Adipocyte (in vitro differentiated cells): ENCODE measurements around the gene ZNF579.
"Not testable (repeated sequence)": the region's sequence is repeated elsewhere in the genome, so short reads cannot be mapped to it uniquely, and the experiment has no call there.

Experiments
- DNase-seq: peaks from one replicate; pipeline ENCODE4 v3.0.0-alpha.2; 2015; ENCODE audit warnings: low read depth
- H3K27me3 ChIP-seq: replicated peaks from 2 replicates; pipeline ENCODE4 v1.7.0; 2013; ENCODE audit warnings: mild to moderate bottlenecking, low read length, moderate library complexity; ENCODE audit not compliant: control insufficient read depth, insufficient read depth
- H3K36me3 ChIP-seq: 2 replicates; pipeline ENCODE4 v1.7.0; 2013; ENCODE audit warnings: low read length, mild to moderate bottlenecking, moderate library complexity; ENCODE audit not compliant: control insufficient read depth, insufficient read depth, severe bottlenecking
- H3K4me1 ChIP-seq: 2 replicates; pipeline ENCODE4 v1.7.0; 2013; ENCODE audit warnings: mild to moderate bottlenecking, low read length, moderate library complexity; ENCODE audit not compliant: control insufficient read depth, insufficient read depth
- H3K4me3 ChIP-seq: 2 replicates; pipeline ENCODE4 v1.7.0; 2013; ENCODE audit warnings: mild to moderate bottlenecking, low read length, moderate library complexity
- H3K9ac ChIP-seq: 2 replicates; pipeline ENCODE4 v1.7.0; 2013; ENCODE audit warnings: mild to moderate bottlenecking, low read length, moderate library complexity
- H3K9me3 ChIP-seq: 2 replicates; pipeline ENCODE4 v1.7.0; 2013; ENCODE audit warnings: mild to moderate bottlenecking, low read length, moderate library complexity; ENCODE audit not compliant: control insufficient read depth

Gene ZNF579

GRCh38 chr19:55590617-55591016 is 10.0 kb upstream of the ZNF579 start:
- peaks cover 14% of the 10 kb centered on the region for H3K4me1 ChIP-seq
- peaks cover 11% of the 10 kb centered on the region for H3K36me3 ChIP-seq
- H3K4me3 ChIP-seq = no peak overlapping the region
- no peaks in the 10 kb centered on the region for H3K9me3 ChIP-seq
- H3K27me3 ChIP-seq = no peaks in the 10 kb centered on the region
- H3K9ac ChIP-seq = no peak overlapping the region
- DNase-seq = peak; percentile 12

DNA sequence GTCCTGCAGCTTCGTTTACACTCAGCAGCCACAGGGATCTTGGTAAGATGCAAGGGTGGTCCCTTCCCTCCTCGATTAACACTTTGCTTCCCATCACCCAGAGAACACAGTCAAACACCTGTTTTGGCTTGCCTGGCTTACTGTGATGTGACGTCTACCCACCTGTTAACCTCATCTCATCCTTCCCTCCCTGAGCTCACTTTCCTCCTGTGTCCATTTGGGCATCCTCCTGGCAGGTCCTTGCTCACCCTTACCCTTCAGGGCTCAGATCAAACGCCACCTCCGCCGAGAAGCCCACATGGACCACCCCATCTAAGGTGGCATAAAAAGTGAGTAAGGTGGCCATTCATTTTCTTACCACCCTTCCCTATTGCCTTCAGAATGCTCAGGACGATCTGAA is 9.5 kb upstream of the ZNF579 start:
- H3K27me3 ChIP-seq = no peaks in the 10 kb centered on the region
- no peak for DNase-seq

GRCh38 chr19:55588738-55589137 is 8.1 kb upstream of the ZNF579 start:
- H3K4me3 ChIP-seq = no peak overlapping the region
- H3K36me3 ChIP-seq = no peaks in the 10 kb centered on the region
- no peak for DNase-seq
- H3K9ac ChIP-seq = no peak overlapping the region
- no peaks in the 10 kb centered on the region for H3K27me3 ChIP-seq
- peaks cover 25% of the 10 kb centered on the region for H3K4me1 ChIP-seq
- H3K9me3 ChIP-seq = no peaks in the 10 kb centered on the region

More for the DNA sequence above, 9.5 kb upstream of the ZNF579 start:
- H3K4me1 ChIP-seq = peaks cover 17% of the 10 kb centered on the region
- peaks cover 6% of the 10 kb centered on the region for H3K36me3 ChIP-seq
- H3K9ac ChIP-seq = no peak overlapping the region
- no peaks in the 10 kb centered on the region for H3K9me3 ChIP-seq
- no peak overlapping the region for H3K4me3 ChIP-seq

- peak; percentile 94 for DNase-seq
- peak overlapping the region; percentile 48 for H3K9ac ChIP-seq
Observed at GRCh38 chr19:55586976-55587668, 6.5 kb upstream of the ZNF579 start.

DNA sequence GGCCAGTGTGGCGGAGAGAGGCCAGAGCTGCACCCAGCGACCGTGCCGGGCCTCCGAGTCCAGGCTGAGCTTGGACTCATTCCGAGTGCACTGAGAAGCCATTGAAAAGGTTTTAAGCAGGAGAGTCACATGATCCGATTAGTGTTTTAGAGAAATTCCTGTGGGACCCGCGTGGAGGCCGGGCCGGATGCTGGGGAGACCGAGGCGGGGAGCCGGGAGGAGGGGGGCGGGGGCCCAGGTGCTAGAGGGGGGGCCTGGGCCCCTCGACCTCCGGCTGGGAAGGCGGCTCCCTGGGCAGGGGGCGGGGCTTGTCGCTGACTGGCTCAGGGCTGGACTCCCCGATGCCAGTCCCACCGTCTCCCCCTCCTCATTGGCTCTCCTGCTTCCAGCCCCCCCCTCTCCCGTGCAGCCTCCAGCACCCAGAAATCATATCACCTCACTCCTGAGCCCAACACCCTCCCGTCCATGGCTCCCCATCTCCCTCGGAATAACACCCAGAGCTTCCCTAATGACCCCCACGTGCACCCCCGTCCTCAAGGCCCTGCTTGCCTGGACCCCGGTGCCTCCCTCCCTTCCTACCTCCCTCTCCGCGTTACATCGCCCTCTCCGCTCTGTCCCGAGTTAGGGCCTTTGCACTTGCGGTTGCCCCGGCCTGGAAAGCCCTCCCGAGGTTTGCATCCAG is 5.2 kb upstream of the ZNF579 start:
- no peaks in the 10 kb centered on the region for H3K9me3 ChIP-seq
- peak; percentile 75 for DNase-seq
- peak overlapping the region; percentile 64 for H3K9ac ChIP-seq
- no peaks in the 10 kb centered on the region for H3K27me3 ChIP-seq
- peak overlapping the region; percentile 52 for H3K4me3 ChIP-seq
- no peaks in the 10 kb centered on the region for H3K36me3 ChIP-seq
- H3K4me1 ChIP-seq = peaks cover 42% of the 10 kb centered on the region

More at GRCh38 chr19:55586976-55587668, 6.5 kb upstream of the ZNF579 start:
- H3K27me3 ChIP-seq = no peaks in the 10 kb centered on the region
- H3K4me3 ChIP-seq = peak overlapping the region; percentile 71
- H3K9me3 ChIP-seq = no peaks in the 10 kb centered on the region
- H3K4me1 ChIP-seq = peaks cover 29% of the 10 kb centered on the region
- H3K36me3 ChIP-seq = no peaks in the 10 kb centered on the region

DNA sequence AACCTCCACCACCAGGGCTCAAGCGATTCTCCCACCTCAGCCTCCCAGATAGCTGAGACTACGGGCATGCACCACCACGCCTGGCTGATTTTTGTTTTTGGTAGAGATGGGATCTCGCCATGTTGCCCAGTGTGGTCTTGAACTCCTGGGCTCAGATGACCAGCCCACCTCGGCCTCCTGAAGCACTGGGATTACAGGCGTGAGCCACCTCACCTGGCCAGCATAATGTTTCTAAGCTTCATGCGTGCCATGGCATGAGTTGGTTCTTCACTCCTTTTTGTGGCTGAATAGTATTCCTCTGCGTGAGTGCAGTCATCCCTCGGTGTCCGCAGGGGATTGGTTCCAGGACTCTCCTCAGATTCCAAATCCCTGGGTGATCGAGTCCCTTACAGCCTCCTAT is 4.2 kb upstream of the ZNF579 start:
- H3K4me1 ChIP-seq = peaks cover 42% of the 10 kb centered on the region
- DNase-seq = no peak
- H3K9ac ChIP-seq = no peak overlapping the region

GRCh38 chr19:55583897-55584296 is 3.2 kb upstream of the ZNF579 start:
- DNase-seq = peak; percentile 15
- peaks cover 45% of the 10 kb centered on the region for H3K4me1 ChIP-seq
- not testable (repeated sequence) for H3K9me3 ChIP-seq, H3K4me3 ChIP-seq, H3K36me3 ChIP-seq, H3K27me3 ChIP-seq, H3K9ac ChIP-seq

More for the DNA sequence above, 4.2 kb upstream of the ZNF579 start:
- H3K27me3 ChIP-seq = no peaks in the 10 kb centered on the region
- no peaks in the 10 kb centered on the region for H3K9me3 ChIP-seq
- H3K4me3 ChIP-seq = no peak overlapping the region
- H3K36me3 ChIP-seq = no peaks in the 10 kb centered on the region

- DNase-seq, H3K4me3 ChIP-seq, H3K9ac ChIP-seq, H3K9me3 ChIP-seq, H3K27me3 ChIP-seq, H3K36me3 ChIP-seq: not testable (repeated sequence)
- peaks cover 43% of the 10 kb centered on the region for H3K4me1 ChIP-seq
Observed at GRCh38 chr19:55582284-55582683, 1.6 kb upstream of the ZNF579 start.

GRCh38 chr19:55581823-55582223 is 1.2 kb upstream of the ZNF579 start:
- DNase-seq = no peak
- Histone ChIP-seq H3K9ac (no peak overlapping the region), H3K4me1 (peaks cover 38% of the 10 kb centered on the region)

DNA sequence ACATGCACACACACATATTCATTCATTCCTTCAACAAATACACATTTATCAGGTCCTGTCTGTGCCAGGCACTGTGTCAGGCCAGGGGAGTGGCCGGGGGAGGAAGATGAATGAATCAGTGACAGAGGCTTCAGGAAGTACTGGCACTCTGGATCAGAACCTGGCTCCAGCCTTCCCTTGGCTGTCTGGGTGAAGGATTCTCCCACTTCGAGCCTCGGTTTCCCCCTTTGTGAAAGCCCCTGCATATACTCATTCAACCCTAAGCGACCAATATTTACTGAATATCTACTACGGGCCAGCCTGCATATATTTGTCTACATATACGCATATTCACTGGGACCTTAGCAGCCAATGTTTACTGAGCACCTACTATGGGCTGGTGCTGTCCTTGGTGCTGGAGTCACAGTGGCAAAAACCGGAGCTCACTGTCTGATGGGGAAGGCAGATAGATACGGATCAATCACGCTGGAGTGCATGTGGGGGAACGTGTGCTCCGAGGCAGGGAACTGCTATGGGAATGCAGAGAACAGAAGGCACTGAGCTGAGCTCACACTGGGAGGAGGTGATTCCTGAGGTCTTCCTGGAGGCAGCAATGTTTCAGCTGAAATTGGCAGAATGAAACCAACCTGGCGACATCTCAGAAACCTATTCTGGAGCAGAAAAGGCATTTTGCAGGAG is 636 bp upstream of the ZNF579 start:
- H3K9me3 ChIP-seq = no peaks in the 10 kb centered on the region
- H3K4me1 ChIP-seq = peaks cover 35% of the 10 kb centered on the region
- peaks cover 10% of the 10 kb centered on the region for H3K36me3 ChIP-seq
- no peak for DNase-seq
- H3K4me3 ChIP-seq = peak overlapping the region; percentile 93
- H3K9ac ChIP-seq = peak overlapping the region; percentile 95
- H3K27me3 ChIP-seq = no peaks in the 10 kb centered on the region

More at GRCh38 chr19:55581823-55582223, 1.2 kb upstream of the ZNF579 start:
- H3K36me3 ChIP-seq = peaks cover 8% of the 10 kb centered on the region
- H3K27me3 ChIP-seq = no peaks in the 10 kb centered on the region
- H3K4me3 ChIP-seq = peak overlapping the region; percentile 7
- H3K9me3 ChIP-seq = no peaks in the 10 kb centered on the region
